HCT116 (cell line): ENCODE measurements around the gene ZCCHC24. TPM values are rescaled to one million over a fixed set of nuclear protein-coding genes. Genes with fewer than 3 reads are reported as not detected.

Experiments
- ATAC-seq: fragments of 200-7000 bp; cut with Tn5 transposase; 2 replicates; pipeline ENCODE4 v1.9.1; 2020; ENCODE audit warnings: mild to moderate bottlenecking, moderate library complexity
- BruUV-seq: library from RNA; stranded (reverse); fragments of 400-500 nt; replicated peaks from 2 replicates; lab custom pipeline; 2021; lab: Mats Ljungman, UMichigan
- CTCF ChIA-PET: fragments of 300-600 bp; sonication (Branson Sonifier 250); formaldehyde crosslinking; loops from one replicate; lab custom pipeline; 2021; ENCODE audit warnings: antibody characterized with exemption; lab: Charles Lee
- POLR2A ChIA-PET: fragments of 300-600, 350-600 bp; sonication (Branson Sonifier 250); formaldehyde crosslinking; loops from one replicate; lab custom pipeline; 2021; ENCODE audit warnings: antibody characterized with exemption; lab: Charles Lee
- RAD21 ChIA-PET, 2 experiments: fragments of 300-600 bp; sonication (Branson Sonifier 250); formaldehyde crosslinking; loops; one replicate each; lab custom pipeline; 2023; ENCODE audit warnings: low total read pairs in 2 of 2; ENCODE audit not compliant: uncharacterized antibody in 2 of 2, unreplicated experiment in 2 of 2, low non-redundant PET in 1 of 2; lab: Charles Lee
- DNase-seq: peaks from one replicate; pipeline ENCODE4 v3.0.0-alpha.2; 2010; ENCODE audit warnings: low read depth, low spot score
- H2AFZ ChIP-seq: fragments of 200-600 bp; shearing (Covaris generic), sonication (generic); 2 replicates; pipeline ENCODE4 v1.6.1; 2017; ENCODE audit warnings: low read depth, mixed run types, mixed read lengths, antibody characterized with exemption, low read length; ENCODE audit not compliant: poor library complexity, severe bottlenecking
- H3K27ac ChIP-seq: 2 replicates; pipeline ENCODE4 v1.5.1; 2012; ENCODE audit warnings: low read depth, low read length
- H3K27me3 ChIP-seq: fragments of 200-600 bp; sonication (generic); 2 replicates; pipeline ENCODE4 v1.6.1; 2016; ENCODE audit warnings: mixed run types, low read length, mixed read lengths; ENCODE audit not compliant: insufficient read depth
- H3K36me3 ChIP-seq, 2 experiments: fragments of 200-500 bp in 1 of 2; fragments of 200-600 bp in 1 of 2; sonication (Bioruptor generic) in 1 of 2; sonication (generic) in 1 of 2; 2 replicates each; pipeline versions ENCODE4 v1.5.1 to v1.6.1; 2014 to 2016; ENCODE audit warnings: low read length in 2 of 2, inconsistent platforms in 1 of 2, mixed read lengths in 1 of 2, mixed run types in 1 of 2; ENCODE audit not compliant: insufficient read depth in 2 of 2, control insufficient read depth in 1 of 2
- H3K4me1 ChIP-seq, 2 experiments: fragments of 200-600 bp in 1 of 2; sonication (generic) in 1 of 2; 2 replicates each; pipeline versions ENCODE4 v1.5.1 to v1.6.1; 2012 to 2017; ENCODE audit warnings: low read length in 2 of 2, inconsistent platforms in 1 of 2, mild to moderate bottlenecking in 1 of 2, mixed read lengths in 1 of 2, mixed run types in 1 of 2, moderate library complexity in 1 of 2; ENCODE audit not compliant: insufficient read depth in 2 of 2, control insufficient read depth in 1 of 2
- H3K4me2 ChIP-seq: fragments of 200-600 bp; sonication (generic); 2 replicates; pipeline ENCODE4 v1.6.1; 2017; ENCODE audit warnings: mixed run types, low read length, mixed read lengths
- H3K4me3 ChIP-seq, 2 experiments: fragments of 200-600 bp in 1 of 2; sonication (generic) in 1 of 2; replicated peaks in 1 of 2; 2 replicates each; pipeline ENCODE4 v1.5.1; 2011 to 2016; ENCODE audit warnings: low read length in 2 of 2, control low read depth in 1 of 2, low read depth in 1 of 2, mild to moderate bottlenecking in 1 of 2, mixed read lengths in 1 of 2, mixed run types in 1 of 2
- H3K79me2 ChIP-seq: fragments of 200-600 bp; sonication (generic); 2 replicates; pipeline ENCODE4 v1.6.1; 2017; ENCODE audit warnings: mild to moderate bottlenecking, mixed run types, low read length, moderate library complexity, mixed read lengths; ENCODE audit not compliant: insufficient read depth
- H3K9ac ChIP-seq: fragments of 200-600 bp; sonication (generic); 2 replicates; pipeline ENCODE4 v1.6.1; 2016; ENCODE audit warnings: low read length, mixed read lengths
- H3K9me2 ChIP-seq: fragments of 200-600 bp; sonication (generic), shearing (Covaris generic); 2 replicates; pipeline ENCODE4 v1.6.1; 2017; ENCODE audit warnings: mixed run types, mild to moderate bottlenecking, moderate library complexity; ENCODE audit not compliant: insufficient read depth
- H3K9me3 ChIP-seq, 2 experiments: fragments of 200-500 bp in 1 of 2; fragments of 200-600 bp in 1 of 2; sonication (Bioruptor generic) in 1 of 2; sonication (generic) in 1 of 2; 2 replicates each; pipeline ENCODE4 v1.6.1; 2014 to 2017; ENCODE audit warnings: low read length in 2 of 2, mixed read lengths in 2 of 2, inconsistent platforms in 1 of 2, low read depth in 1 of 2, mild to moderate bottlenecking in 1 of 2, mixed run types in 1 of 2, moderate library complexity in 1 of 2; ENCODE audit not compliant: control insufficient read depth in 1 of 2, insufficient read depth in 1 of 2
- H4K20me1 ChIP-seq: fragments of 200-600 bp; sonication (generic), shearing (Covaris generic); 2 replicates; pipeline ENCODE4 v1.6.1; 2017; ENCODE audit warnings: mixed run types, mild to moderate bottlenecking, moderate library complexity; ENCODE audit not compliant: insufficient read depth
- EGR1 ChIP-seq: IDR thresholded peaks from 2 replicates; pipeline ENCODE4 v1.6.1; 2012; ENCODE audit warnings: low read depth
- FOSL1 ChIP-seq: IDR thresholded peaks from 2 replicates; pipeline ENCODE4 v1.6.1; 2012; ENCODE audit warnings: low read depth
- JUND ChIP-seq: IDR thresholded peaks from 2 replicates; pipeline ENCODE4 v1.6.1; 2012
- POLR2A ChIP-seq: IDR thresholded peaks from 2 replicates; pipeline ENCODE4 v1.7.0; 2011; ENCODE audit warnings: borderline replicate concordance; ENCODE audit not compliant: insufficient read depth, insufficient read length; ENCODE audit errors: extremely low read depth
- POLR2AphosphoS5 ChIP-seq: IDR thresholded peaks from 2 replicates; pipeline ENCODE4 v1.6.1; 2011; ENCODE audit warnings: mild to moderate bottlenecking, low read depth, low read length, moderate library complexity
- SRF ChIP-seq: IDR thresholded peaks from 2 replicates; pipeline ENCODE4 v1.6.1; 2012; ENCODE audit warnings: low read depth
- TCF7L2 ChIP-seq: IDR thresholded peaks from 2 replicates; pipeline ENCODE4 v1.7.0; 2011; ENCODE audit warnings: borderline replicate concordance, inconsistent platforms; ENCODE audit not compliant: insufficient read depth, insufficient read length; ENCODE audit errors: extremely low read depth
- ZFX ChIP-seq: fragments of 450-650 bp; IDR thresholded peaks from 2 replicates; pipeline ENCODE4 v1.6.1; 2017
- intact Hi-C: fragments of 100-400 bp; cut with micrococcal nuclease; formaldehyde crosslinking; loops from 2 replicates; pipeline ENCODE4 v1.10.0; 2022
- total RNA-seq: library from RNA; stranded (reverse); gene quantifications from one replicate; pipeline ENCODE4 v1.2.1, GENCODE V29; 2021; ENCODE audit not compliant: unreplicated experiment
- TF ChIP-seq, protein P1 (sequence below): IDR thresholded peaks from 2 replicates; pipeline ENCODE4 v1.6.1; 2012
- TF ChIP-seq, protein P2 (sequence below): IDR thresholded peaks from 2 replicates; pipeline ENCODE4 v1.6.1; 2012; ENCODE audit warnings: low read depth

Gene ZCCHC24
- total RNA-seq, 1 experiment from 2014 or later, result 7.0 TPM

DNA sequence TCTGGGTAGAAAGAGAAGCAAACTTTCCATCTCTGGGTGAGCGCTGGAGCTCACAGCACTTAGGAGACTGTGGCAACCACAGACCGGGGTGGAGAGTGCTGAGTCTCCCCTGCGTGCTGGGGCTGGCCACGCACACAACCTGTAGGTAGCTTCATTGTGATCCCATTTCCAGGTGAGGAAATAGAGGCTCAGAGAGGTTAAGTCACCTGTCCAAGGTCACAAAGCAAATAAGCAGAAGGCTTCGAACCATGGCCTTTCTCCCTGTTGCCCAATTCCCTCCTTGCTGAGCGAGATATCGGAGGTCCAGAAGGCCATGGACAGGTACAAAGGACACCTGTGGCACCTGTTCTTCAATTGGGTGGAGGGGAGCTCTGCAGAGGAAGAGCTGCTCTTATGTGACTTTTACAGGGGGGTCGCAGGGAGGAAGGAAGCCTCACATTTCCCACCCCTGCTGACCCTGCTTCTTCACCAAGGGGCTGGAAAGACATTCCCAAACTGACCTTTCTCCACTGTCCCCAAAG is 39.4 kb downstream of the ZCCHC24 start:
- H3K9me3 ChIP-seq, result no peaks in the 10 kb centered on the region
- intact Hi-C loops, result no loop called here
- H3K4me2 ChIP-seq, result no peak overlapping the region
- BruUV-seq, result no TSS peak
- ChIA-PET CTCF (no interaction called here), RAD21 (no interaction called here), POLR2A (no interaction called here)
- H3K79me2 ChIP-seq, result no peaks in the 10 kb centered on the region
- no peak for TF ChIP-seq EGR1
- no peak for TF ChIP-seq JUND
- TF ChIP-seq TCF7L2, result no peak
- no peak for TF ChIP-seq POLR2A
- TF ChIP-seq, protein P1, sequence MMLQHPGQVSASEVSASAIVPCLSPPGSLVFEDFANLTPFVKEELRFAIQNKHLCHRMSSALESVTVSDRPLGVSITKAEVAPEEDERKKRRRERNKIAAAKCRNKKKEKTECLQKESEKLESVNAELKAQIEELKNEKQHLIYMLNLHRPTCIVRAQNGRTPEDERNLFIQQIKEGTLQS, result no peak
- no peak for TF ChIP-seq ZFX
- TF ChIP-seq SRF, result no peak
- TF ChIP-seq, protein P2, sequence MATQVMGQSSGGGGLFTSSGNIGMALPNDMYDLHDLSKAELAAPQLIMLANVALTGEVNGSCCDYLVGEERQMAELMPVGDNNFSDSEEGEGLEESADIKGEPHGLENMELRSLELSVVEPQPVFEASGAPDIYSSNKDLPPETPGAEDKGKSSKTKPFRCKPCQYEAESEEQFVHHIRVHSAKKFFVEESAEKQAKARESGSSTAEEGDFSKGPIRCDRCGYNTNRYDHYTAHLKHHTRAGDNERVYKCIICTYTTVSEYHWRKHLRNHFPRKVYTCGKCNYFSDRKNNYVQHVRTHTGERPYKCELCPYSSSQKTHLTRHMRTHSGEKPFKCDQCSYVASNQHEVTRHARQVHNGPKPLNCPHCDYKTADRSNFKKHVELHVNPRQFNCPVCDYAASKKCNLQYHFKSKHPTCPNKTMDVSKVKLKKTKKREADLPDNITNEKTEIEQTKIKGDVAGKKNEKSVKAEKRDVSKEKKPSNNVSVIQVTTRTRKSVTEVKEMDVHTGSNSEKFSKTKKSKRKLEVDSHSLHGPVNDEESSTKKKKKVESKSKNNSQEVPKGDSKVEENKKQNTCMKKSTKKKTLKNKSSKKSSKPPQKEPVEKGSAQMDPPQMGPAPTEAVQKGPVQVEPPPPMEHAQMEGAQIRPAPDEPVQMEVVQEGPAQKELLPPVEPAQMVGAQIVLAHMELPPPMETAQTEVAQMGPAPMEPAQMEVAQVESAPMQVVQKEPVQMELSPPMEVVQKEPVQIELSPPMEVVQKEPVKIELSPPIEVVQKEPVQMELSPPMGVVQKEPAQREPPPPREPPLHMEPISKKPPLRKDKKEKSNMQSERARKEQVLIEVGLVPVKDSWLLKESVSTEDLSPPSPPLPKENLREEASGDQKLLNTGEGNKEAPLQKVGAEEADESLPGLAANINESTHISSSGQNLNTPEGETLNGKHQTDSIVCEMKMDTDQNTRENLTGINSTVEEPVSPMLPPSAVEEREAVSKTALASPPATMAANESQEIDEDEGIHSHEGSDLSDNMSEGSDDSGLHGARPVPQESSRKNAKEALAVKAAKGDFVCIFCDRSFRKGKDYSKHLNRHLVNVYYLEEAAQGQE, result no peak
- TF ChIP-seq FOSL1, result no peak
- no peak for TF ChIP-seq POLR2AphosphoS5
- H3K4me3 ChIP-seq, result no peak overlapping the region
- no peaks in the 10 kb centered on the region for H3K36me3 ChIP-seq
- no peaks in the 10 kb centered on the region for H3K4me1 ChIP-seq
- H3K27me3 ChIP-seq, result no peaks in the 10 kb centered on the region
- no peak for DNase-seq
- H2AFZ ChIP-seq, result no peak overlapping the region
- H3K9ac ChIP-seq, result no peak overlapping the region
- no peak for ATAC-seq
- no peaks in the 10 kb centered on the region for H3K9me2 ChIP-seq
- H4K20me1 ChIP-seq, result no peaks in the 10 kb centered on the region
- H3K27ac ChIP-seq, result no peak overlapping the region
